Stimulated activated CD8-positive, alpha-beta memory T cell treated with anti-CD3 and anti-CD28 coated beads, Interleukin-7, amount 100 ng/mL, for 24 hours (primary cell): Measurements from ENCODE around the gene CHST13.

Experiments used
- DNase-seq: peaks from one replicate; pipeline ENCODE4 v3.0.0-alpha.2; 2020; ENCODE audit warnings: low read depth

Gene CHST13, protein sequence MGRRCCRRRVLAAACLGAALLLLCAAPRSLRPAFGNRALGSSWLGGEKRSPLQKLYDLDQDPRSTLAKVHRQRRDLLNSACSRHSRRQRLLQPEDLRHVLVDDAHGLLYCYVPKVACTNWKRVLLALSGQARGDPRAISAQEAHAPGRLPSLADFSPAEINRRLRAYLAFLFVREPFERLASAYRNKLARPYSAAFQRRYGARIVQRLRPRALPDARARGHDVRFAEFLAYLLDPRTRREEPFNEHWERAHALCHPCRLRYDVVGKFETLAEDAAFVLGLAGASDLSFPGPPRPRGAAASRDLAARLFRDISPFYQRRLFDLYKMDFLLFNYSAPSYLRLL

GRCh38 chr3:126523745-126524428 lies at the start of gene CHST13:
CHST13 (plus strand) TSS chr3:126524155; CDS start chr3:126524333, 178 bp downstream.
- no peak for DNase-seq

DNA sequence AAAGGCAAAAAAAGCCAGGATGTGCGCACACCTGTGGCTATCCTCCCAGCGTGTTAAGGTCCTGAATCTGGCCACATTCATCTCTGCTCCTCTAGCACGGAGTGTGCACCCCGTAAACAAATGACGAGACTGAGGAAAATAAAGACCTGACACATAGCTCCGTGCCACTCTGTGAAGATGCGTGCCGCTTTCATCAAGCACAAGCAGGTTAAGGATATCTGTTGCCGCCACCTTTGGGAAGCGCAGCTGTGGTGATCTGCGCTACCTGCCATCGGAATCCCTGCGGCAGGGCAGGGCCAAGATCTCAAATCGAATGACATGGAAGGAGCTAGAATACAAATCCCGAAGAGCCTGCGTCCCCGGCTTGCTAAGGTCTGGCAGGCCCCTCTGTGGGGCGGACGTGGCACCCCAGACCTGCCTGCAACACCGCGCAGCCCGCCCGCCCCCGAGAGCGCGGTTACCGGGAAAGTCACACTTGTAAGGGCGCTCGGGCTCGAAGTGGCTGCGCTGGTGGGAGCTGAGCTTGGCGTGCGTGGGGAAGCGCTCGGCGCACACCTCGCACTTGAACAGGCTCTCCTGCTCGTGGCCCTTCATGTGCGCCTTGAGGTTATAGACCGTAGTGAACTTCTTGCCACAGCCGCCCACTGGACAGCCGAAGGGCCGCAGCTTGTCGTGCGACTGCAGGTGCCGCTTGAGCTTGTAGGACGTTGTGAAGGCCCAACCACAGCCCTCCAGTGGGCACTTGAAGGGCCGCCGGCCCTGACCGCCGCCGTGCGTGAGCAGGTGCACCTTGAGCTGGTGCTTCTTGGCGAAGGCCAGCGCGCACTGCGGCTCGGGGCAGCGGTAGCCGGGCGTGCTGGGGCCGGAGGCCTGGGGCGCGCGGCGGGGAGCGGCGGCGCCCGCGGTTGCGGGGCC lies 49.2 kb upstream of the CHST13 start:
- DNase-seq = no peak

- DNase-seq = peak; percentile 76
Observed at GRCh38 chr3:126475413-126476114, 48.4 kb upstream of the CHST13 start, which contains the start of gene ZXDC. ZXDC (minus strand) TSS chr3:126475891; CDS start chr3:126475865, 26 bp downstream.

- no peak for DNase-seq
Observed at GRCh38 chr3:126476166-126477060, 47.5 kb upstream of the CHST13 start.

DNA sequence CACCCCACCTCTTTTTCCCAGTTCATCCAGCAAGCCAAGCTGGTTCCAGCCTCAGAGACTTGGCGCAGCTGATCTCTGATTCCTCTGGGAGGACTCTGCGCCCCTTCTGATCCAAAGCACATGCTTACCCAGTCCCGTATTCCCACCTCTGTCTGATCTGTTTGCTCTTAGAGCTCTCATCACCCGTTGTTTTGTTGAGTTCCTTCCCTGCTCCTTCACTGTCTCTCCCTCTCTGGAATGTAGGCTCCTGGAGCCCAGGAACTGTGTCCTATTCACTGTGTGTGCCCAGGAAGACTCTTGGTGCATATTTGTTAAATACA lies 46.9 kb upstream of the CHST13 start:
- no peak for DNase-seq

- no peak for DNase-seq
Observed at GRCh38 chr3:126478581-126479310, 45.2 kb upstream of the CHST13 start.

- no peak for DNase-seq
Observed at GRCh38 chr3:126479642-126480041, 44.3 kb upstream of the CHST13 start.

GRCh38 chr3:126480206-126480605 lies 43.7 kb upstream of the CHST13 start:
- DNase-seq = no peak

- no peak for DNase-seq
Observed at GRCh38 chr3:126480861-126481260, 43.1 kb upstream of the CHST13 start.

- no peak for DNase-seq
Observed at GRCh38 chr3:126481808-126482502, 42.0 kb upstream of the CHST13 start.

- no peak for DNase-seq
Observed at GRCh38 chr3:126482503-126483255, 41.3 kb upstream of the CHST13 start.

DNA sequence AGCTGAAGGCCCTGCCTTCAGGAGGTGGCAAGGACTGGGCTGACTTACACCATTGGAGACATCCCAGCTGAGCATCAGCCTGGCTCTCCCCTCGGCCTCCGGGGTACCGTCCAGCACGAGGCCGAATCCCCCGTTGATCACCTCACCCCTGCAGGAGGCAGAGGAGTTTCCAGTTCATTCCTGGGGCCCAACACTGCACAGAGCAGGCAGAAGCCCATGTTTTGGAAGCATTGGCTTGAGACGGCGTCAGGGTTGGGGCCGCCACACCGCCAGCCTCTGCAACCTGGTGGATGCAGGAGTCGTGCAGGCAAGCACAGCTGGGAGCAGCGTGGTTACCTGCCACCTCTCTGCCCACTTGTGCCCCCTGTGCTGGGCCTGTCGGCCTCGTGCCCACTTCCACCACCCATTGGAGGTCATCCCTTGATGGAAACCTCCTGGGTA lies 40.6 kb upstream of the CHST13 start:
- no peak for DNase-seq

GRCh38 chr3:126484148-126484547 lies 39.8 kb upstream of the CHST13 start:
- no peak for DNase-seq

- no peak for DNase-seq
Observed at GRCh38 chr3:126484662-126485061, 39.3 kb upstream of the CHST13 start.

DNA sequence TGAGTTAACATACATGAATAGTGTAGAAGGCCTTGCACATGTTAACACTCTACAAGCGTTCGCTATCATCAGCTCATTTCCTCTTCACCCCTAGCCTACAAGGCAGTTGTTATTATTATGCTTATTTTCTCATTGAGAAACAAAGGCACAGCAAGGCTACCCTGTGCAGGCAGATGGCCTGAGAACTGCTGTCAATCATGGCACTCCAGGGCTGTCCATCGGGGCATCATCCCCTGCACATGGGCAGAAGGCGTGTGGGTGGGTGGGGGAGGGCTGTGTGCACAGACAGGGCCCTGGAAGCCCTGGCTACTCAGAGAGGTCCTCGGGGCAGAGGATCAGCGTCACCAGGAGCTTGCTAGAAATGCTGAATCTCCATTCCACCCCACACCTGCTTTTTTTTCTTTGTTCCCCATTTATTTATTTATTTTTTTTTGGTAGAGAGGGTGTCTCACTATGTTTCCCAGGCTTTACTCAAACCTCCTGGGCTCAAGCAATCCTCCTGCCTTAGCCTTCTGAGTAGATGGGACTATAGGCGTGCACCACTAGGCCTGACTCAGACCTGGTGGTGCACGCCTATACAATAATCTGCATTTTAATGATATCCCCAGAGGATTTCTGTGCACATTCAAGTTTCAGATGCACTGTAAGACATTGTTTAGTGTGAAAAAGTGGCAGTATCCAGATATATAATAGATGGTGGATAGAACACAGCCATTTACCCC lies 38.6 kb upstream of the CHST13 start:
- no peak for DNase-seq

DNA sequence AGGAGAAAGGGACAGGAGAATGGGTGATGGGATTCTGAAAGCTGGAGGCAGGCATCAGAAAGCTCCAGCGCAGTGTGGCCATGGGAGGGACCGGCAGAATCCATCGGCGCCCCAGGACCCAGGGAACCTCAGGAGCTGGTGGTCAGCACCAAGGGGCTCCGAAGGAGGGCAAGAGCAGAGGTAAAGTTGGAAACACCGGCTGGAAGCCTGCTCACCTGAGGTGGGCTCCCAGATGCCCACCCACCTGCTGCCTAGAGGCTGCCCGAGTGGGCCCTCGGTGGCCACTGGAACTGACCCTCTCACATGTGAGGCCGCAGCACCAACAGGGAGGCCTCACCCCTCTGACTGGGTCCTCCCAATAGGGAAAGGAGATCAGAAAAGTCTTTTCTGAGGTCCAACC lies 38.0 kb upstream of the CHST13 start:
- DNase-seq = no peak

- DNase-seq = no peak
Observed at GRCh38 chr3:126486360-126486847, 37.6 kb upstream of the CHST13 start.
